Right renal pelvis (tissue), 4 donors: ENCODE results near the gene PRKAR1B. TPM values are rescaled to one million over a fixed set of nuclear protein-coding genes. Genes with fewer than 3 reads are reported as not detected.
"Not testable (repeated sequence)": the region's sequence is repeated elsewhere in the genome, so short reads cannot be mapped to it uniquely, and the experiment has no call there.

Source experiments
- DNase-seq, 4 donors: peaks; one replicate each; pipeline ENCODE4 v3.0.0-alpha.2; 2013; ENCODE audit warnings: low read depth in 4 of 4, low spot score in 3 of 4, missing footprints in 1 of 4
- polyA plus RNA-seq, 4 donors: library from polyadenylated mRNA; unstranded; fragments of 120-200 nt; gene quantifications; one replicate each; pipeline ENCODE4 v1.2.1, GENCODE V29; 2013; ENCODE audit not compliant: insufficient read length in 4 of 4

PRKAR1B gene
- polyA plus RNA-seq, 4 donors: 34.7 to 47.2 (median 36.6) TPM

DNA sequence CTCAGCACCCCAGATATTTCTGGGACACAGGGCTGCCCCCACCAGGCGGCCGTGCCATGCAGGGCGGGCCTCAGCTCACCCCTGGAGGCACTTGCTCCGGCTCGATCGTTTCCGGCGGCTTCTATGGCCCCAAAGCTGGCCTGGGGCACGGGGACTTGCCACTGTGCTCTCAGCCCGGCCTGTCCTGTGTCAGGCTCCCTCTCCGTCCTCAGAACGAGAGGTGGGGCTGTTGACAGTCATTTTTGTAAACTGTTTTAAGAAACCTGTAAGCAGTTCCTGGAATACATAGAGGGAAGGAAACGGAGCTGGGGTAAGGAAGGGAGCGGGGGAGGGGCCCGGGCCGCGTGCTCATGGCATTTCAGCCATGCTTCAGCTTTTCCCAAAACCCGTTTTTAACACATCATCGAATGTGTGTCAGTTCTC lies 30.7 kb upstream of the PRKAR1B start:
- no peak for DNase-seq

DNA sequence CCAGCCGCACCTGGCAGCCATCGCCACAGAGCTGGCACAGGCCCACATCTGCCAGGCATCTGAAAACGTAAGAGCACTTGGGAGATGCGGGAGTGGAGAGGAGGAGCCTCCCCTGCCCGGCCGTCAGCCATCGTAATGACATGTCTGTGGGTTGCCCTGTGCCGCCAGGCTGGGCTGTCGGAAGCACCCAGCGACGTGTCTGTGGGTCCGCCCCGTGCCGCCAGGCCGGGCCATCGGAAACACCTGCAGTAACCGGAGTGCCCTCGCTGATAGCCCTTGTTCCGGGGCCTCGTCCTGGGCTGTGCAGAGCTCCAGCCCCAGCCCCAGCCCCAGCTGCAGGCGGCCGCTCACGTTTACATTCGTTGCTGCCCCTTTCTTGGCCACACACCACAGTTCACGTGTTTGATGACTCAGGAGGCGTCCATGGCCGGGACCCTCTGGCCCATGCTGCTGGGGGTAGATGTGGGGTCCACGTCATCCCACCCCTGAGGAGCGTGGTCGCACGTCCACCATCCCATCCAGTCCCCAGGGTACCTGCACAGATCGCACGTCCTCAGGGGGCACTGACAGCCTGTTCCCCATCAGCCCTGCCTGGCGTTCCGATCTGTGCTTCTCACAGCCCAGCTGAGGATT lies 30.0 kb upstream of the PRKAR1B start:
- DNase-seq: no peak

DNA sequence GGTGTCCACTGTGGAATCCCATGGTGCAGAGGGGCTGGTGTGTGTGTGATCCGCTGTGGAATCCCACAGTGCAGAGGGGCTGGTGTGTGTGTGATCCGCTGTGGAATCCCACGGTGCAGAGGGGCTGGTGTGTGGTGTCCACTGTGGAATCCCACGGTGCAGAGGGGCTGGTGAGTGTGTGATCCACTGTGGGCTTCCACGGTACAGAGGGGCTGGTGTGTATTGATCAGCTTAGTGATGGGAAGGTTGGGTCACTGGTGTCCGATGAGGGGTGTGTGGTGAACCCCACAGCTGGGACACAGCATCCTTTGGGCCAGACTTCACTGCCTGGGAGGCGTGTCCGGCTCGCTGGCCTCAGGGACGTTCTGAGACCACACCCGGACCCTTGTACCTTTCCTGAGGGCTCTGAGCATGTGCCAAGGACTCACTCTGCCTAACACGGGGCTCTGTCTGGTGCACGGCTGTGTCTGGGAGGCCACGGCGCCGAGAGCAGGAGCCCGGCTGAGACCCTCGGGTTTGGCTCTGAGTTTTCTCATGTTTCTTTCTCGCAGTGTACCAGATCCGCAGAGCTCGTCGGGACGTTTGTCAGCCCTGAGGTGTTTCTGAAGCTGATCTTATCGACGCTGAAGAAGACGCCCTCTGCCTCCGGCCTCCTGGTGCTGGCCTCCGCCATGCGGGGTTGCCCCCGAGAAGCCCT lies 29.3 kb upstream of the PRKAR1B start:
- DNase-seq: no peak

DNA sequence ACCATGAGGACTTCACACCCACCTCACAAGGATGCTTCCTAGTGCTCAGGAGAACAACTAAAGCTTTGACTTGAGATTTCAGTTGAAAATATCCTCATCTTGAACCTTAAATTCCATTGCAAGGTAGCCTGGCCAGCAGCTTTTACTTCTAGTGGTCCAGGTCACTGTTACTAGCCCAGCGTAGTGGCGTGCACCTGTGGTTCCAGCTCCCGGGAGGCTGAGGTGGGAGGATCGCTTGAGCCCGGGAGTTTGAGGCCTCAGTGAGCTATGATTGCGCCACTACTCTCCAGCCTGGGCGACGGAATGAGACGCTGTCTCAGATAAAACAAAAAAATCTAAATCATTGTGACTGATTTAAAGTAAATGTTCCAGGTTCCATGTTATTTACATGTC lies 28.3 kb upstream of the PRKAR1B start:
- DNase-seq: no peak

DNA sequence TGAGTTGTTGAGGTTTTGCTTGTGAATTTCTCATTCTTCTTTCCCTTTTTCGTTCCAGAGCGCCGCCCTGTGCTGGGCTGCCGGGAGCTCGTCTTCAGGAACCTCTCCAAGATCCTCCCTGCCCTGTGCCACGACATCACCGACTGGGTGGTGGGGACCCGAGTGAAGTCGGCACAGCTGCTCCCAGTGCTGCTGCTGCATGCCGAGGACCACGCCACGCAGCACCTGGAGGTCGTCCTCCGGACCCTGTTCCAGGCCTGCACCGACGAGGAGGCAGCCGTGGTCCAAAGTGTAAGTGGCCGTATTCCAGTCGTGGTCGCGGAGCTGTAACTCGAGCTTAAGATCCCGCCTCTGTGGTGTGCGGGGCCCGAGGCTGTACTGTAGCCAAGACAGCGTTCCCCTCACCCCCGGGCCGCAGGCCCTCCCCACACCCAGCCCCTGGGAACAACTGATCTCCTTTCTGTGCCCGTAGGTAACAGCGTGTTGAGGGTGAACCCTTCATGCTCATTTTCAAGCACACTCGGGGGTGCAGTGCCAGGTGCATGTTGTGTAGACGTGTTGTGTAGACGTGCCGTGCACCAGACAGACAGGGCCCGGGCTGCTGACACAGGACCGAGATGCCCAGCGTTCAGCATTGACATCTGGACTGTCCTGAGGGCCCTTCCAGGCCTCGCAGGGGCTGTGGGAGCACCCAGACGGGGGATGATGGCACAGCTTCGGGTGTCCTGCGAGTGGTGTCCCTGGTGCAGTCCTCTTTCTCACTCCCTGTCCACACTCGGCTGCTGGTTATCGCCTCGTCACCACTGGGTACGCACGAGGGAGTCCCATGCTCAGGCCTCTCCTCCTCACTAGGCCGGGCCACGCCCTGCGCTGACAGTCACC lies 27.7 kb upstream of the PRKAR1B start:
- DNase-seq: no peak

DNA sequence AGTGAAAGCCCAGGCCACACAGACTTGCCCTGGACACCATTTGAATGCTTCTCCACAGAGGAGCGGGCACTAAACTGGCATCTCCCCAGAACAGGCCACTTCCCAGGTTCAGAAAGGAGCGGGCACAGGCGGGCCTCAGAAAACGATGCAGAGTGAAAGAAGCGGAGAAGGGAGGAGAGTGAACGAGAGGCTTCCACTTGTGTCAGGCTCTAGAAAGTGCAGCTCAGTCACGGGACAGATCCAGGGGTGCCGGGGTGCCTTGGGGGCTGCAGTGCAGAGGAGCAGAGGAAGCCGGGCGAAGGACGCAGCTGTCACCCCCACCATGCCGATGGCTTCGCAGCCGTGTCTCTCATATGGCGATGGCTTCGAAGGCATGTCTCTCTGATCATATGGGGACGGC lies 26.1 kb upstream of the PRKAR1B start:
- DNase-seq: no peak

DNA sequence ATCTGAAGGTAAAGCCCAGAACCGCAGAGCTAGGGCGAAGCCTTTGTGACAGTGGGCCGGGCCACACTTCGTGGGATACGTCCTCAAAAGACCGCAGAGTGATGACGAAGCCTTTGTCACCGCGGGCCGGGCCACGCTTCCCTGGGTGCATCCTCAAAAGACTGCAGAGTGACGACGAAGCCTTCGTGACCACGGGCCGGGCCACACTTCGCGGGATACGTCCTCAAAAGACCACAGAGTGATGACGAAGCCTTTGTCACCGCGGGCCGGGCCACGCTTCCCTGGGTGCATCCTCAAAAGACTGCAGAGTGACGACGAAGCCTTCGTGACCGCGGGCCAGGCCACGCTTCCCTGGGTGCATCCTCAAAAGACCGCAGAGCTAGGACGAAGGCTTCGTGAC lies 25.2 kb upstream of the PRKAR1B start:
- DNase-seq: not testable (repeated sequence)

DNA sequence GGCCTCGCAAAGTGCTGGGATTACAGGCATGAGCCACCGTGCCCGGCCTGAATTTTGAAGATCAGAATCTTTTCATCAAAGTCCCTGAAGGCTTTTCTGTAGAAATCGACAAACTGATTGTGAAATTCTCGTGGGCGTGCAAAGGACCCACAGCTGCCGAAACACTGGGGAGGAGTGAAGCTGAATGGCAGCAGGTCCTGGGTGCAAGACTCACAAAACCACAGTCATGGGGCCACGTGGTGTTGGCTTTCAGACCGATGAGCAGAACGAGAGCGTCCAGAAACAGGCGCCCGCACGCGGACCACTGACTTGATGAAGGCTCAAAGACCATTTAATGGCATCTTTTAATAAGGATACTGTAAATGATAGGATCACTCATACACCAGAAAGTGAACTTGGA lies 24.7 kb upstream of the PRKAR1B start:
- no peak for DNase-seq

DNA sequence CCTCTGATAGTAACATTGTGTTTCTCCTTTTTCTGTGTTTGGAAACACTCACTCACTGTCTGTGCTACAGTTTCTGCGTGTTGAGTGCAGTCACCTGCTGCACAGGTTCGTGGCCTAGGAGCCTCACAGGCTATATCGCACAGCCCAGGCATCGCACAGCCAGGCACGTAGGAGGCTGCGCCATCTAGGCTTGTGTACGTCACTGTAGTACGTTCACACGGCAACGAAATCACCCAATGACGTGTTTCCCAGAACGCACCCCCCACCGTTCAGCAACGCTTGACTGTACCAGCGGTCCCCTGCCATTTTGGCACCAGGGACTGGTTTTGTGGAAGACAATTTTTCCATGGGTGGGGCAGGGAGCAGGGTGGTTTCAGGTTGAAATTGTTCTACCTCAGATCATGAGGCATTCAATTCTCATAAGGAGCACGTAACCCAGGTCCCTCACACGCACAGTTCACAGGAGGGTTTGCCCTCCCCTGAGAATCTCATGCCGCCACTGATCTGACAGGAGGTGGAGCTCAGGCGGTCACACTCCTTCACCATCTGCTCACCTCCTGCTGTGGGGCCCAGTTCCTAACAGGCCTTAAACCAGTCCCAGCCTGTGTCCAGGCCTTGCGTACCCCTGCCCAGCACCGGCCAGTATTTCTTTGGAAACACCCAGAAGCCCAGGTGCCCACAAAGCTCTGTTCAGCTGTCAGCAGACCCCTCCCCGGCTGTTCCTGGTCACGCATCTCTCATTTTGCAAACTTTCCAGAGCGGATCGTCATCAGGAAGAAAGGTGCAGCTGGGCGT lies 23.2 kb upstream of the PRKAR1B start:
- DNase-seq: no peak

DNA sequence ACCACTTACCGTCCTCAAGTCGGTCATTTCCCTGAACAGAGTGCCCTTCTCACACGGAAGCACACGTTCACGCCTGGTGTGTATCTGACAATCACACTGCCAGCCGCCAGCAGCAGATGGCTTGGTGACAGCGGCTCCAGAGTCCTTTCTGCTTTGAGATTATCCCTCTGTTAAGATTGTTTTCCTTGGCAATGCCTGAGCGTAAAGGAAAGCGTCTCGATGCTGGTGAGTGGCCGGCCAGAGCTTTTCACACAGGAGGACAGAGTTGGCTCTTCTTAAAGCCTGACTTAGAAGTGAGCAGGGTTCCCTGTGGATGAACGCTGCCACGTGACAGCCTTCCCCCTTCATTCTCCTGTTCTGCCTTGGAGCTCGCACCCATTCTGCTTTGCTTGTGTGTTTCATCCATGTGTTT lies 22.1 kb upstream of the PRKAR1B start:
- DNase-seq: peak in 1 of 4 donors; percentile 41

DNA sequence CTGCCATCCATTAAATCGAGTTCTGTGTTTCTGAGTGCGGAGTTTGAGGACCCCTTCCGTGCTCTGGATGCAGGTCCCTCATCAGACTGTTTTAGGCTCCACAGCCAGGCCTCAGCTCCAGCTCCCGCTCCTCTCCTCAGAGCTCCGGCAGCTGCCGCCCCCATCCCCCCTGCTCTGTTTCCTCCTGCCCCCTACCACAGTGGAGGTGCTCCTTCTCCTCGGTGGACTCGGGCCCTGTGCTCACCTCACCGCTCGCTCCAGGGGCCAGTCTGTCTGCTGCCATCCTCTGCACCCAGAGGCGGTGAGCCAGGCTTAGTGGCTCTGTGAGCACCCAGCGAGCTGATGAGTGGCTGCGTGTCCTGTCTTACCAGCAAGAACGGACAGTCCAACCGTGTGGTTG lies 21.4 kb upstream of the PRKAR1B start:
- no peak for DNase-seq

DNA sequence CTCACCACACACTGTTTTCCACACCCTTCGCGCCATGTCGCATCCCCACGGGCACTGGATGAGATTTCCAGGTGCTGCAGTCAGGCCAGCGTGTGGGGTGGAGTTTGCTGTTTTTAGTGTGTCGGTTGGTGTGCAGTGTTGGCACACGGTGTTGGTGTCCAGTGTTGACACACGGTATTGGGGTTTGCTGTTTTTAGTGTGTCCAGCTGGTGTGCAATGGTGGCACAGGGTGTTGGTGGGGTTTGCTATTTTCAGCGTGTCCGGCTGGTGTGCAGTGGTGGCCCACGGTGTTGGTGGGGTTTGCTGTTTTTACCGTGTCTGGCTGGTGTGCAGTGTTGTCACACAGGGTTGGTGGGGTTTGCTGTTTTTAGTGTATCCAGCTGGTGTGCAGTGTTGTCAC lies 20.1 kb upstream of the PRKAR1B start:
- no peak for DNase-seq

DNA sequence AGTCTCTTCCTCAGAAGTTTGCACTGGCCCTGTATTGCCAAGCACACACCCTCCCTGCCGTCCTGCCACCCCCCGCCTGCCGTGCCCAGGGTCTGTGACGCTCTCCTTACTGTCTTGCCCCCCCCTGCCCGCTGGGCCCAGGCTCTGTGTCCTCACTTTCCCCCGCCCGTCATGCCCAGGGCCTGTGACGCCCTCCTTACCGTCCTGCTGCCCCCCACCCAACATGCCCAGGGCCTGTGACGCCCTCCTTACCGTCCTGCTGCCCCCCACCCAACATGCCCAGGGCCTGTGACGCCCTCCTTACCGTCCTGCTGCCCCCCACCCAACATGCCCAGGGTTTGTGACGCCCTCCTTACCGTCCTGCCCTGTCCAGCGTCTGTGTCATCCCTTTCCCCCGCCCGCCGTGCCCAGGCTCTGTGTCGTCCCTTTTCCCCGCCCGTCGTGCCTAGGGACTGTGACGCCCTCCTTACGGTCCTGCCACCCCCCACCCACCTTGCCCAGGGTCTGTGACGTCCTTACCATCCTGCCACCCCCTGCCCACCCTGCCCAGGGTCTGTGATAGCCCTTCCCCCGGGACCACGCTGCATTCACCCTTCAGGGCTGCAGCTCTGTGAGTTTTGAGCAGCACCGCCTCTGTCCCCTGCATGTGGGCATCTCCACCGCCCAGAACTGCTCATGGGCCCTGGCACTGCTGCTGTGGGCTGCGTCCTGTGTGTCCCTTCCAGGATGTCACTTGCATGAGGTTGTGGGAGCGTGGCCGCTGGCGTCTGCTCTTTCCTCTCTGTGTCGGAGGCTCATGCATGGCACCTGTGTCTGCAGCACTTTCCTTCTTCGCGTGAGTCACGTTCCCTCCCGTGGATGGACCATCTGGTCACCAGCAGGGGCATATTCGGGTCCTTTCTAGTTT lies 19.3 kb upstream of the PRKAR1B start:
- no peak for DNase-seq

DNA sequence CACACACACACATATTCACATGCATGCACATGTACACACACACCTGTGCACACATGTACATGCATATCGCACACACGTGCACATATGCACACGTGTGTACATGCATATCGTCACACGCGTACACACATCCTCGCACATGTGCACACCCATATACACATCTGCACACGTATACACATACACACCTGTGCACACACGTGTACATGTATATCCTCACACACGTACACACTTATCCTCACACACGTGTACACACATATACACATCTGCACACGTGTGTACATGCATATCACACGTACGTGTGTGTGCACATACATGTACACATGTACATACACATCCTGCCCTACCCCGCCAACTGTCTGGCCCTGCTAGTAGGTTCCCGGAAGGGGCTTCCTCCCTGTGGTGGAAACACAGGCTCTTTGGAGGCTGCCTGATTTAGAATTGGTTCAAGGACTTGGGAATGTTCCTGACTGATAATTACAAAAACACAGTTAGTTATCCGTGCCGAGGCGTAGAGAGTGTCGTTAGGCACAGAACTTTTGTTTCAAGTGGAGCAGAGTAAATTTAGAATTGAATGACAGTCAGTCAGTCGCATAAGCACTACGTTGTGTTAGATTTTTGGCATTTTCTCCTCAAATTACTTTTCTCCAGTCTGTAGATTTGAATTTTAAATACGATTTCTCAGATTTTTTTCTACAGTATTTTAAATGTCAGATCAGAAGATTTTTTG lies 18.5 kb upstream of the PRKAR1B start:
- no peak for DNase-seq

DNA sequence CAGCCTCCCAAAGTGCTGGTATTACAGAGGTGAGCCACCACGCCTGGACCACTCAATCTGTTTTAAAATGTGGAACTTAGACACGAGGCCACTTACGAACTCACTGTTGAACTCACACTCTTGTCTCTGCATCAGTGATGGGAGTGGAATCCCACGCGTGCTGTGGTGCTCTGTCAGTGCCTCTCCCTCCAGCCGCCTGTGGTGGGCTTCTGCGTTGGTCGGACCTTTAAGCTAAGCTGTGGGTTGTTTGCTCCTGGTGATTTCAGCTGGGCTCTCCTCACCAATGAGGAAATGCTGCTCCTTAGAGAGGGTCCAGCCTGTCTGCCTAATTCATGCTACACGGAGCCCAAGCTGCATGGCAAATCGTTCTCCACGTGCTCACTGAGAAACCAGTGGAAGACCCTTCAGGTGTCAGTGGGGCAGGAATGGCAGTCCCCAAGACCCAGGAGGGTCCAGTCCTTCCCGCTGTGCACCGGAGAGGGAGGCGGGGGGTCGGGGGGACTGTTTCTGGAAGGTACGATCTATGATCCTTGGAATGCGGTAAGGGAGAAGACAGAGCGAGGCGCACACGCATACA lies 17.9 kb upstream of the PRKAR1B start:
- DNase-seq: no peak

DNA sequence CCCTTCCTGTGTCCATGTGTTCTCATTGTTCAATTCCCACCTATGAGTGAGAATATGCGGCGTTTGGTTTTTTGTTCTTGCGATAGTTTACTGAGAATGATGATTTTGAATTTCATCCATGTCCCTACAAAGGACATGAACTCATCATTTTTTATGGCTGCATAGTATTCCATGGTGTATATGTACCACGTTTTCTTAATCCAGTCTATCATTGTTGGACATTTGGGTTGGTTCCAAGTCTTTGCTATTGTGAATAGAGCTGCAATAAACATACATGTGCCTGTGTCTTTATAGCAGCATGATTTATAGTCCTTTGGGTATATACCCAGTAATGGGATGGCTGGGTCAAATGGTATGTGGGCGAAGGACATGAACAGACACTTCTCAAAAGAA lies 17.0 kb upstream of the PRKAR1B start:
- not testable (repeated sequence) for DNase-seq

DNA sequence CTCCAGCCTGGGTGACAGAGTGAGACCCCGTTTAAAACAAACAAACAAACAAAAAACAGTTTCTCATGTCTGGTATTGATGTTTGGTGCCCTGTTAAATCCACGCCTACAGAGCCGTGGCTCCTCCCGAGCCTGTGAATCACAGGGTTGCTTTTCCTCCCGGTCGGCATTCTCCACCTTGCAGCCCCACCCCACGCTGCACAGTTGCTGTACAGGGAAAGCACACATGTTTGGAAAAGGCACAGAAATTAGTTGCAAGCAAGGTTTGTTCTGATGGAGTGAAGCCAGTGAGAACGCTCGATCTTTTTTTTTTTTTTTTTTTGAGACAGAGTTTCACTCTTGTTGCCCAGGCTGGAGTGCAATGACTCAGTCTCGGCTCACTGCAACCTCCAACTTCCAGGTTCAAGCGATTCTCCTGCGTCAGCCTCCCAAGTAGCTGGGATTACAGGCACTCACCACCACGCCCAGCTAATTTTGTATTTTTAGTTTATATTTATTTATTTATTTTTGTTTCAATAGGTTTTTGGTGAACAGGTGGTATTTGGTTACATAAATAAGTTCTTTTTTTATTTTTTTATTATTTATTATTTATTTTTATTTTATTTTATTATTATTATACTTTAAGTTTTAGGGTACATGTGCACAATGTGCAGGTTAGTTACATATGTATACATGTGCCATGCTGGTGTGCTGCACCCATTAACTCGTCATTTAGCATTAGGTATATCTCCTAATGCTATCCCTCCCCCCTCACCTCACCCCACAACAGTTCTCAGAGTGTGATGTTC lies 16.5 kb upstream of the PRKAR1B start:
- DNase-seq: not testable (repeated sequence)

DNA sequence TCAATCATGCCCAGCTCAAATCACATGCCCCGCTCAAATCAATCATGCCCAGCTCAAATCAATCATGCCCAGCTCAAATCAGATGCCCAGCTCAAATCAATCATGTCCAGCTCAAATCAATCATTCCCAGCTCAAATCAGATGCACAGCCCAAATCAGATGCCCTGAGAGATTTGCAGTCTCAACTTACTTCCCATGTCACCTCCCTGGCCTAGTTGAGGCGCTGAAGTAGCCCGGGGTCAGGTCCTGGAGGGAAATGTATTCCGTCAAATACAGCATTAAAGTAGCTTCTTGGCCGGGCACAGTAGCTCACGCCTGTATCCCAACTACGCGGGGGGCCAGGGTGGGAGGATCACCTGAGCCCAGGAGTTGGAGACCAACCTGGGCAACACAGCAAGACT lies 15.7 kb upstream of the PRKAR1B start:
- no peak for DNase-seq
